ENCODE measurements around the gene SNAI3.

Gene SNAI3

DNA sequence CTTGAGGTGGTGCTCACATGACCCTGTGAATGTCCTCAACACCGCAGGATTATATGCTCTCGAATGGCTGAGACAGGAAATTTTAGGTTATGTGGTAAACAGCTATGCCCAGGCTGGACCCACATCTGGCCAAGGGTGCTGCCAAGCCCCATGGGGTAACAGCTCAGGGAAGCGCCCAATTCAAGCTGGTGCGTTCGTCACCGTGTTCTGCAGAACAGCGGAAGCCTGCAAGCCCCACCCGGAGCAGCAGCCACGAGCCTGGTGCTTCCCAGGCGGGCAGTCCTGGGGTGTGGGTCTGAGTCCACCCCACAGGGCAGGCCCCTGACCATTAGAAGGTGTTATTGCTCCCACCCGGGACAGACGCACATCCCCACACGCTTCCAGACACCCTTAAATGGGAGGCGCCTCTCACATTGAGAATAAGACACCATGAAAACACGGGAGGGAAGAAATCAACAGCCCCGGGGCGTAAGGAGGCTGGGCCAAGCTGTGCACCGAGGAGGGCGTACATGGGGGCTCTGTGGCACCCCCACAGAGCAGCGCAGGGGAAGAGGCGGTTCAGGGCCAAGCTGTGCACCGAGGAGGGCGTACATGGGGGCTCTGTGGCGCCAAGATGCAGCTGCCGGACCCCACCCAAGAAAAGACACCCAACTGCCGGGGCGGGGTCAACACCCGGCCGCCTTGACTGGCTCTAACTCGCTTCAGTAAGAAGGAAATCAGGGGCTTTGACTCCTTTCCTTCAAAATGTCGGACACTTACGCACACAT, 32.5 kb downstream of the SNAI3 start:
- no peak overlapping the region for H3K27ac ChIP-seq
- DNase-seq (ENCODE audit: low read depth, low spot score) = no peak

DNA sequence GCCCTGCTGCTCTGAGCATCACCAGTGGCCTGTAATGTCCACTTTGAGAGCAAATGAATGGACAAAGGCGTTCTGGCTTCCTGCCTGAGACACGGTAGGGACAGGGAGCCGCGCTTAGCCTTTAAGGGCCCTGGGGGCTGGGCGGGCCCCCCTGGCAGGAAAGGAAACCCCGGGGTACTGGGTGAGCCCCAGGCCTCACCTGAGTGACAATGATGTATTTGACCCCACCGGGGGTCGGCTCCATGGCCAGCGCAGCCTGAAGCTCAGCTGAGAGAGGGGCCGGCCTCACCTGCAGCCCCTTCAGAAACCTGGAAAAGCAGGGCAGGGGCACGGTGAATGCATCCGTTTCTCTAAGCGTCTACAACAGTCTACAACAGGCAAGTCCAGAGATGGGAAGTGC, 33.2 kb downstream of the SNAI3 start:
- DNase-seq (ENCODE audit: low read depth, low spot score) = no peak
- H3K27ac ChIP-seq = no peak overlapping the region

DNA sequence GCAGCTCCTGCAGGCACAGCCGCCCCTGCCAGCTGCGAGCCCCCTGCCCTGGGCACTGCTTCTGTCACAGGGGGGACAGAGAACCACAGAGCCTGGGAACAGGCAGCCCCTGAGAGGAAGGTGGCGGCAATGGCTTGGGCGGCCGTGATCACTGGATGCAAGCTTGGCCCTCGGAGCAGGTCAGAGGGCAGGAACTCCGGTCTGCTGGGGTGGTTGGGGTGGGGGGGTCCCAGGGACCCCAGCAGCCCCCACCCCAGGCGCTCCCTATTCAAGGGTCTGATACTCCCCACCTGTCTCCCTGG, 33.6 kb downstream of the SNAI3 start:
- no peak overlapping the region for H3K27ac ChIP-seq
- DNase-seq (ENCODE audit: low read depth, low spot score) = no peak

DNA sequence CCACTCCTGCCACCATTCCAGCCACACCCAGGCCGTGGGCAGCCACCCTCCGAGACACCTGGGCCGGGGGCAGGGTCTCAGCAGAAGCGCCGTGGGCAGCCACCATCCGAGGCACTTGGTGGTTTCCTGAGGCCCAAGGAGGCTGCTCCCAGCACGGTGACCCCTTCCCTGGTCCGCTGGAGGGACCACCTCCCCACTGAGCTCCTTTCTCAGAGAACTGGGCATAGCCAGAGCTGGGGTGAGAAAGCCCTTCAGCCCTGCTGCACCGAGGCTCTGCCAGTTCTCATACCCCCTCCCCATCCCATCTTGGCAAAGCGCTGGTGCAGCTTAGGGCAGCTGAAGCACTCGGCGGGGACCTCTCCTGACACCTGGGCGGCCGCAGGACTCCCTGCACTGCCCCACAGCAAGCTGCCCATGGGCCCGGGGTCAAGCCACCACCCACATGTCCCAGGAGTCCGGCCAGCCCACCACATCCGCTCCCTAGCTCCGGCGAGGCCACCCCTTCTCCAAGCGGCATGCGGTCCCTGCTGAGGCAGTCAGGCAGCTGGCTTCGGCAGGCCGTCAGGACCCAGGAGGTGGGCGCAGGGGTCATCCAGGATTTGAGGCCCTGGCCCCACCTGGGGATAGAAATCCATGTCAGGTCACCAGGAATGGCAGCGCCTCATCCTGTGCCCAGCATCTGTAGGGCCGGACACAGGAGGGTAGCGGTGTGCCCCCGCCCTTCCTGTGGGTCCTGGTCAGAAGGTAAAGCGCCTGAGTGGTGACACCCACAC, 34.1 kb downstream of the SNAI3 start:
- H3K27ac ChIP-seq = no peak overlapping the region
- DNase-seq (ENCODE audit: low read depth, low spot score) = no peak

DNA sequence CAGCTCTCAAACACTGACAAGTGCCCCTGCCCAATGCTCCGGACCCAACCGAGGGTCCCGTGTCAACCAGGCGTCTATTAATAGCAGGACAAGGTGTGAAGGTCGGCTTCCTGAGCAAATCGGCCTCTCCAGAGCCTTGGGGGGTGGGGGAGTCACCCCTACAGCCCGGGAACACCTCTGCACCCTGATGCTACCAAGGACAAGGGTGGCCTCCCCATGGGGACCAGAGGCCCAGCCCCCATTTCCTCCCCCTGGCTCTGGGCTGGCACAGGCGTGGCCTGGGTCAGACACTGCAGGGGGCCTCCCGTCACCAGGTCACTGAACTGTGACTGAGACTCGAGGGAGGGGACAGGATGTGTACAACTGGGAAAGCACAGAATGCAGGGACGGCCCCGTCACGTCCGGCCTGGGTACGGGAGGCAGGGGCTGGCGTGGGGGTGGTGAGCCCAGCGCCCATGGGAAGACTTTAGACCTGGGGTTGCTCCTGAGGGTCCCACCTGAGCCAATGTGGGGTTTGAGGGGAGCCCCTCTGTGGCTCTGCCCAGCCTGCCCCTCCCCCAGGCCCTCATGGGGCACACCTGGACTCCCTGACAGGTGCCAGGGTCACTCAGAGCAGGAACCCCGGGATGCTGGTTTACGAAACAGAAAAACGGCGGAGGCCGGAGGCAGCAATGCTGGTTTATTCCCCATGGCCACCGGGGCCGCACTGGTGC, 34.9 kb downstream of the SNAI3 start:
- DNase-seq (ENCODE audit: low read depth, low spot score) = no peak
- no peak overlapping the region for H3K27ac ChIP-seq

DNA sequence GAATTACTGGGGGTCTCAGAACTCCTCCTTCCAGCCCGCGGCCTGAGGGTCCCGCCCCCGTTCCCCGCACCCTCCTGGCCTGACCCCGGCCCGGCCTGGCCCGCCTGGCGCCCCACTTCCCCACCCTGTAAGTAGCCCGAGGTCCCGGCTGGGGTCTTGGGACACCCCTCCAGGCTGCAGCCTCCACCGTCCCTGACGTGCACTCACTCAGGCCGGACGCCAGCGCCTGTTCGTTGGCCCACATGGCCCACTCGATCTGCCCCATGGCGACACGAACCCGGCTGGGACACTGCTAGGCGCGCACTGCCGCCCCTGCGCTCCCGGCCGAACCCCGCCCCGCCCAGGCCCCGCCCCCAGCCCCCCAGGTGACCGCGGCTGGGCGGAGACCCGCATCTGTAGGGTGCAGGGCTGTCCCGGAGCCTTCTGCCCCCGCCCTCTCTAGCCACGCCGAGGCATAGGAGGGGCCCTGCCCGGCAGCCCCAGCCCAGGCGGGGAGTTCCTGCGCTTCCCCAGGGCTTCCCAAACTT, 35.5 kb downstream of the SNAI3 start, which contains the start of gene CYBA:
Gene CYBA, minus strand, starts transcription at position 305 of the 527 bp plus-strand sequence. Its CDS starts 40 bp downstream, at position 265.
- DNase-seq (ENCODE audit: low read depth, low spot score) = no peak
- H3K27ac ChIP-seq = no peak within 1 kb of the TSS

DNA sequence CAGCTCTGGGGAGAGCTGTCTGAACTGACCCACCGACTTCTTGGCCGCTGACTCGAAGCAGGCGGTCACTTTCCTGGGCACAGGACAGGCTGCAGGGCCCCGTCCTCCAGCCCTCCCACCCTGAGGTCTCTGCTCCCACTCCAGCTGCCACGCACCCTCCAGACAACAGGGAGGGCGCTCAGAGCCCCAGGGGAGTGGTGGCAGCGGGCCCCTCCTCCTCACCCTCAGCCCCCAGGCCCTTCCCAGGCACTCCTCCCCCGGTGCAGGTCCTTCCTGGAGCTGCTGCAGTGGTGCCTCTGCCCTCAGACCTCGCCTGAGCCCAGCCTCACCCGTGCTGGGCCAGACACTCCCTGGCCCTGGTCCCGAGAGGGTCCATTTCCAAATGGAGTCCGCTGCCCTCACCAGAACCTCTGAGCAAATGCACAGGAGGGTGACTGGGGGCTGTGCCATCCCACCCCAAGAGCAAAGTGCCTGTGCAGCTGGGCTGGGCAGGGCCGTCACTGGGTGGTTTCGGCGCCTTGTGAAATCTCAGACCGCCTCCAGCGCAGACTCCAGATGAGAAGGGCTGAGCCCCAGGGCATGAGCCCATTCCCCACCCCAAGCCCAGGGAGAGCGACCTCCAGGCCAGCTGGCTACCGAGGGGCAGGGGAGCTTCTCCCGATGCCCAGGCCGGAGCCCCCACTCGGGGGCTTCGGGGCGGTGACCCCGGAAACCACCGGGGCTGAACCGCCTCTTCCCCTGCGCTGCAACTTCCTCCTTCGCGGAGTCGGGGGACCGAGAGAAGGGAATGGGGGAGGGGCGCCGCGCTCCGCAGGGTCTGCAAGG, 36.2 kb downstream of the SNAI3 start:
- H3K27ac ChIP-seq = no peak overlapping the region
- DNase-seq (ENCODE audit: low read depth, low spot score) = no peak

DNA sequence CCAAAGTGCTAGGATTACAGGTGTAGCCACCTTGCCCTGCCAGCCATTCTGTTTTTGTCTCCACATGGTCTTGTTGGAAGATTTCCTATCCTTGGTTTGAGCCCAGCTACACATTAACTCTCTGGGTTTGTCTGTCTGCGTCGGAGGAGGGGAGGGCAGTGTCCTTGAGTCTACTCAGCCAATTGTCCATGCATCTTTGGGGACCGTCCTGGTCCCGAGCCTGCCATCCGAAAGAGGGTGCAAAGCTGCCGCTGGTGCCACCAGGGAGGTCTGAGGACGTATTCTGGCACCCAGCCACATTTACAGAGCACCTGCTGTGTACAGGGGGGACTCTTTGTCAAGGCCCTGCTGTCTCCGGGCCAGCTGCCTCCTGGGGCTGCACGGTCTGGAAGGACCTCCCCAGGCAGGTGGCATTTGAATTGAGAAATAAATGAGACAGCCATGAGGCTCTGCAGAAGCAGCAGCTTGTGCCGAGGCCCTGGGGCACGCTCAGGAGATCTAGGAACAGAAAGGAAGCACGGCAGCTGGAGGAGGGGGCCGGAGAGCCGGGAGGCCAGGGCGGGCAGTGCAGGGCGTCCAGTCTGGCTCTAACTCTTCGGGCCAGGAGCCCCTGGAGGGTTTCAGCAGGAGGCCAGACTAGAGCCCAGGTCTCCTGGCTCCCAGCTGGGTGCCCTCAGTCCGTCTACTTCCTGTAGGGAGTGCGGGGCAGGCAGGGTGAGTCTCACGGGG, 36.9 kb downstream of the SNAI3 start:
- no peak for DNase-seq (ENCODE audit: low read depth, low spot score)
- H3K27ac ChIP-seq = no peak overlapping the region

DNA sequence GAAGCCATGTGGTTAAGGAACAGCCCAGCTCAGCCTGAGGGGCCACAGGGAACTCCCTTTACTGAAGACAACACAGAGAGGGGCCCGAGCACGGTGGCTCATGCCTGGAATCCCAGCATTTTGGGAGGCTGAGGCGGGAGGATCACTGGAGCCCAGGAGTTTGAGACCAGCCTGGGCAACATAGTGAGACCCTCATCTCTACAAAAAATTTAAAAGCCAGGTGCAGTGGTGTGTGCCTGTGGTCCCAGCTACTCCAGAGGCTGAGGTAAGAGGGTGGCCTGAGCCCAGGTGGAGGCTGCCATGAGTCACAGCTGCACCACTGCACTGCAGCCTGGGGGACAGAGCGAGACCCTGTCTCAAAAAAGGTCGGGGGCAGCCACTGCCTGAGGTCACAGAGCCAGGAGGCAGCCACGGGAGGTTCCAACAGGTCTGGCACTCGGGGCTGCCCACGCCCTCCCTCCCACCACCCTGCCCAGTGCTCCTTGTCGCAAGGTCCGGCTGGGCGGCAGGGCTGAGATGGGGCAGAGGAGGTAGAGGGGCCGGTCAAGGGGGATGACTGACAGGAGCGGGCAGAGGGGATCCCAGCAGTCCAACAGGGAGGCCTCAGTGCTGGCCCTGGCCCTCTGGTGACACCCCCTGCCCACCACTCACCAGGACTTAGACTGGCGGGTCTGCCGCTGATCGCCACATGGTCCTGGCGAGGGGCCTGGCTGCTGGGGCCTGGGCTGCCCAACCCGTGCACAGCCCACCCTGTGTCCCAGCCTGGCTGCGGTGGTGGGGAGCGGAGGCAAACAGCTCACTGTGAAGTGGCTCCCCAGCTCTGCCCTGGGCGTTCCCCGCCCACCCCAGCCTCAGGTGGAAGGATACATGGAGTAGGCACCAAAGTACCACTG, 38.9 kb downstream of the SNAI3 start:
- no peak for DNase-seq (ENCODE audit: low read depth, low spot score)
- H3K27ac ChIP-seq = no peak overlapping the region

DNA sequence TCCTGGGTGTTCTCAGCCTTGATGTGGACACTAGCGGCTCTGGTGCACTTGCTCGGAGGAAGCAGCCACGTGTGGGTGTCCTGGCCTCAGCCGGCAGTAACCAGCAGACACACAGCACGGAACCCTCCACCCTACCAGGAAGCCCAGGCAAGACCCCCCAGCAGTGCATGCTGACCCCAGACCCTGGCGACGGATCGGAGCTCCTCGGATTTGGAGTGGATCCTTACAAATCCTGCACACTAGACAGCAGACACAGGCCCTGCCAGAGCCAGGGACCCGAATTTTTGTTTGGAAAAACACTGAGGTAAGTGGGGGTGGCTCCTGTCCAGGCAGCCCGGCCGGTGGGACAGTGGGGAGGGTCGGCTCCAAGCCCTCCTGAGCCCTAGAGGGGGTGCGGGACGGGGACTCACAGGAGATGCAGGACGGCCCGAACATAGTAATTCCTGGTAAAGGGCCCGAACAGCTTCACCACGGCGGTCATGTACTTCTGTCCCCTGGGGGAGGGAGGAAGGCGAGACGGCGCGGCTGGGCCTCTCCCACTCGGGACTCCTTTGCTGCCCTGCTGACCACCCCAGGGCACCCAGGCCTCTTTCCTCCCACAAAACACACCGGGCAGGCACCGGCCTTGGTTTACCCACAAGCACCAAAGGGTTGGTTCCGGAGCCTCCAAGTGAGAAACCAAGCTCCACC, 39.8 kb downstream of the SNAI3 start:
- no peak for DNase-seq (ENCODE audit: low read depth, low spot score)
- no peak overlapping the region for H3K27ac ChIP-seq

DNA sequence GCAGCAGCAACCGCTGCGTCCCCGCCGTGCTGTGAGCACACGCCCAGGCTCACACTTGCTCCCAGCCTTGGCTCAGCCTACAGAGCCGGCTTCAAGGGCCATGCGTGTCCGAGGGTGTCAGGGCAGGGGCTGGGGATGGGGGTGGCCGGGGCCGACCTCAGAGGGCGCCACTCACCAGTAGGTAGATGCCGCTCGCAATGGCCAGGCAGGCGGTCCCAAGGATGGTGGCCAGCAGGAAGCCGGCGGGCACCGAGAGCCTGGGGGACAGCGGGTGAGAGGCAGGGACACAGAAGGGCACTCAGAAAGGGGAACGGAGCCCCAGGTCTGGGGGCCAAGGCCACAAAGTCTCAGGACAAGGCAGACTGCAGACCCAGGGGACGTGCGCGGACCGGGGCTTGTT, 40.4 kb downstream of the SNAI3 start:
- no peak for DNase-seq (ENCODE audit: low read depth, low spot score)
- H3K27ac ChIP-seq = no peak overlapping the region

DNA sequence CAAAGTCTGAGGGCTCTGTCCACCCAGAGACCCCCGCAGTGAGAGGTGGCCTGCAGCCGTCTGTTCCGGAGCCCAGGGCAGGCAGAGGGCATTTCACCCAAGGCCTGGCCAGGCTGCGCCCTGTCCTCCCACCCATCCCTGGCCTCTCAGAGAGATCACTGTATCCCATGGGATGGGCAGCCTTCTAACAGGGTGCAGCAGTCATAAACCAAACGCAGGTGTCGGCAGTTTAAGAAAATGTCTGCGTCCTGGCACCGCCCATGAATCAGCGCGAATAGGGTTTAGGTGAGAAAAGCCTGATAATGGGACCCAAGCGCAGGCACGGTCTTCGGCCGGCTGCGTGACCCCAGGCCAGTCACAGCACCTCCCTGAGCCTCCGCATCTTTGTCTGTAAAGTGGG, 40.9 kb downstream of the SNAI3 start:
- no peak for DNase-seq (ENCODE audit: low read depth, low spot score)
- H3K27ac ChIP-seq = no peak overlapping the region

DNA sequence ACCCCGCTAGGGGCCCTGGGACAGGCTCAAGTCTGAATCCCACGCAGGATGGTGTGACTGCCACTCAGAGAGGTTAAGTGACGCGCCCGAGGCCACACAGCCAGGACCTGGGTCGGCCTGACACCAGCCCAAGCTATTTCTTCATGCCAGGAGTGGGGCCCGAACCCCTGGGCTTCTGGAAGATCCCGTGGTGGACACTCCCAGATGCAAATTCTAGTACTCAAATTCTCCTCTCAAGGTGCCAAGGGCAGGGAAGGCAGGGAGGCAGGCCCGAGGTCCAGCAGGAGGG, 42.7 kb downstream of the SNAI3 start:
- no peak for DNase-seq (ENCODE audit: low read depth, low spot score)
- no peak overlapping the region for H3K27ac ChIP-seq

DNA sequence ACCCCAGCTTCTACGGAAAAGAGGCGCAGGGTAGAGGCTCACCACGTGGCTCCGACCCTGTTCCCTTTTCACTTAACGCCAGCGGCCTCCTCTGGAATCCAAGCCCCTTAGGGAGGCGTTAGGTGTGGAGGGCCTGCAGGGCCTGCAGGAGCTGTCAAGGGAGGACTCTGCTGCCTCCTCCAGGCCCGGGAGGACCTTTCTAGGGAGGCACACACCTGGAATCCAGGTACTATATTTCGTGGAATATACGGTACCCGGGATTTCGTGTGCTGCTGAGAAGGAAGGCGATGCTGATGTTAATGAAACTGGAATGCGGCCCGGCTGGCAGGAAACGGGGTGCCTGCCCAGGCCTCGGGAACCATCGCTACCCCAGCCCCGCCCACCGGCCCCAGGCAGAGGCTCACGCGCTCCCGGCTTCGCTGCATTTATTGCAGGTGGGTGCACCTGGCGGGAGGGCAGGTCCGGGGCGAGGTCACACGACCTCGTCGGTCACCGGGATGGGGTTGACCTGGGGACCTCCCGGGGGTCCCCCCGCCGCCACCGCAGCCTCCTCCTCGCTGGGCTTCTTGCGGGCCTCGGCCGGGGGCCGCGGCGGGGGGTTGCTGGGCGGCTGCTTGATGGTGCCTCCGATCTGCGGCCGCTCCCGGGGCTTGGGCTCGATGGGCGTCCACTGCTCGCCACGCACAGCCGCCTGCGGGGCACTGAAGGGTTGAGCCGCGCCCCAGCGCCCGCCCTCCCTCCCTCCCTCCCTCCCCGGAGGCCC, 43.2 kb downstream of the SNAI3 start:
- DNase-seq (ENCODE audit: low read depth, low spot score) = no peak
- no peak overlapping the region for H3K27ac ChIP-seq

DNA sequence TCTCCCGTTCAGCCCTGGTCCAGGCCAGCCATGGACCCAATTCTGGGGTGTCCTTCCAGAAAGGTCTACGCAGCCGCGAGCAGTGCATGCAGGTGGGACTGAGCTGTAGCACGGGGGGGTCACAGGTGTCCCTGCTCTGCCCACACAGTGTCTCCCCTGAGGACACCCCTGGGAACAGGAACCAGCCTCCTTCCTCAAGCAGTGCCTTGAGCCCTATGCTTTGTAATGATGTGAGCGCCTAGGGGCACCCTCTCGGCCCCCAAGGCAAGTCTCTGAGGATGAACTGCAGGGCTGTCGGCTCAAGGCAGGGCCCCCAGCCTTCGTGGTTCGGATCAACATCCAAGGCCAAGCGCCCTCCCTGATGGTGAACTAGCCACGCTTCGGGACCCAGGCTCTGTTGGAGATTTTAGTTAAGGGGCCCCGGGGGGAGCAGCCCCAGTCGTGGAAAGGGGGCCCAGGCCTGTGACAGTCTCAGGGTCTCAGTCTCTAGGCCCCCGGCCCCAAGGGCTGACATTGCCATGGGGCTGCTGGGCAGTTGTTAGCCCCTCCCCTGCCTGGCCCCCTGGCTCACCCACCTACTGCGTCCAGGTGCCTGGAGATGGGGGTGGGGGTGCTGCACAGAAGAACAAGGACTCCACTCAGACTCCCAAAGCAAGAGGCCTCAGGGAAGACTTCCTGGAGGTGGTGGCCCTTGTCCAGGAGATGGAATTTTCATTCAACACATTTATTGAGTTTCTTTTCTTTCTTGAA, 45.6 kb downstream of the SNAI3 start:
- no peak overlapping the region for H3K27ac ChIP-seq
- DNase-seq (ENCODE audit: low read depth, low spot score) = no peak

DNA sequence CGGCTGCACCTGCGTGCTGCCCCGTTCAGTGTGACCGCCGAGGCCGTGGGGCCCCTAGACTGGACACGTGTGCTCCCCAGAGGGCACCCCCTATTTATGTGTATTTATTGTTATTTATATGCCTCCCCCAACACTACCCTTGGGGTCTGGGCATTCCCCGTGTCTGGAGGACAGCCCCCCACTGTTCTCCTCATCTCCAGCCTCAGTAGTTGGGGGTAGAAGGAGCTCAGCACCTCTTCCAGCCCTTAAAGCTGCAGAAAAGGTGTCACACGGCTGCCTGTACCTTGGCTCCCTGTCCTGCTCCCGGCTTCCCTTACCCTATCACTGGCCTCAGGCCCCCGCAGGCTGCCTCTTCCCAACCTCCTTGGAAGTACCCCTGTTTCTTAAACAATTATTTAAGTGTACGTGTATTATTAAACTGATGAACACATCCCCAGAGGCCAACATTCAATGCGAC, 46.2 kb downstream of the SNAI3 start:
- DNase-seq (ENCODE audit: low read depth, low spot score) = no peak
- H3K27ac ChIP-seq = no peak overlapping the region
